GM21786 (cell line): ENCODE measurements around the gene EIPR1.

Source experiments
- ATAC-seq: cut with Tn5 transposase; IDR thresholded peaks from one replicate; pipeline ENCODE4 v1.9.1; 2021; ENCODE audit not compliant: unreplicated experiment

The EIPR1 gene

GRCh38 chr2:3163401-3163800 lies 214.2 kb downstream of the EIPR1 start:
- no peak for ATAC-seq

DNA sequence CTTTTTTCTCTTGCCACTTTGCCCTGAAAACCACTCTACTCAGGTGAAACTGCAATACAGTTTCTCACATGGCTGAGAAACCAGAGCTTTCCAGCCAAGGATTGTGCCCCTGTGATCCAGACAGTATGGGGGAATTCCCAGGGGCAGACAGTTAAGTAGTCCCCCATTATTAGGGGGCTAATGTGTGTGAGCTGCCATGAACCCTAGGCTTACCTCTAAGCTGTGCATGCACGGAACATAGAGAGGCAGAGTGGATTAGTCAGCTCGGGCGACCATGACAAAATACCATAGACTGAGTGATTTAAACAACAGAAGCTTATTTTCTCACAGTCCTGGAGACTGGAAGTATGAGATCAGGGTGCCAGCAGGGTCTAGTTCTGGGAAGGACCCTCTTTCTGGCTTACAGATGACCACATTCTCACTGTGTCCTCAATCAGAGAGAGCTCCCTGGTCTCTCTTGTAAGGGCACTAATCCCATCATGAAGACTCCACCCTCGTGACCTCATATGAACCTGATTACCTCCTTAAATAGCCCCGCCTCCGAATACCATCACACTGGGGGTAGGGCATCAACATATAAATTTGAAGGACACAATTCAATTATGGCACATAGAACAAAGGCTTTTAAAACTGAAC lies 215.1 kb downstream of the EIPR1 start:
- ATAC-seq = no peak

DNA sequence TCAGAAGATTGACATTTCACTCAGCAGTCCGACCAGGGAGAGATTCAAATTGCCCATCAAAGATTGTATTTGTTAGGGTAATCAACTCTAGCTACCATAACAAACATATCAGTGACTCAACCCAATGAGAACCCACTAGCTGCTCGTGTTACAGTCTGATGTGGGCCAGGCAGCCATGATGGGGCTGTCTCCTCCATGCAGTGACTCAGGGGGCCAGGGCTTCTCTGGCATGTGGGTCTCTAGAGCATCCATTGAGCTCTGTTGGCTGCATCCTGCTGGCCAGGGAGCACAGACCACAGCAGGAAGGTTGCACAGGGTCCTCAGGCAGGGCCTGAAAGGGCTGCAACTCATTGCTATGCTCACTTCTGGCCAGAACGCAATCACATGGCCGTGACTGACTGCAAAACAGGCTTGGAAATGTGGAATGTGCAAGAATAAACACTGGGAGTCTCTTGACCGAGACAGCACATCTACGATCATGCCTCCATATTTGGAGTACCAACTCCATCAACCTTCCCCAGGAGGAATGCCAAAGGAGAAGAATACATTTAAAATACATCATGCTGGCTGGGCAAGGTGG lies 216.8 kb downstream of the EIPR1 start:
- ATAC-seq = no peak

DNA sequence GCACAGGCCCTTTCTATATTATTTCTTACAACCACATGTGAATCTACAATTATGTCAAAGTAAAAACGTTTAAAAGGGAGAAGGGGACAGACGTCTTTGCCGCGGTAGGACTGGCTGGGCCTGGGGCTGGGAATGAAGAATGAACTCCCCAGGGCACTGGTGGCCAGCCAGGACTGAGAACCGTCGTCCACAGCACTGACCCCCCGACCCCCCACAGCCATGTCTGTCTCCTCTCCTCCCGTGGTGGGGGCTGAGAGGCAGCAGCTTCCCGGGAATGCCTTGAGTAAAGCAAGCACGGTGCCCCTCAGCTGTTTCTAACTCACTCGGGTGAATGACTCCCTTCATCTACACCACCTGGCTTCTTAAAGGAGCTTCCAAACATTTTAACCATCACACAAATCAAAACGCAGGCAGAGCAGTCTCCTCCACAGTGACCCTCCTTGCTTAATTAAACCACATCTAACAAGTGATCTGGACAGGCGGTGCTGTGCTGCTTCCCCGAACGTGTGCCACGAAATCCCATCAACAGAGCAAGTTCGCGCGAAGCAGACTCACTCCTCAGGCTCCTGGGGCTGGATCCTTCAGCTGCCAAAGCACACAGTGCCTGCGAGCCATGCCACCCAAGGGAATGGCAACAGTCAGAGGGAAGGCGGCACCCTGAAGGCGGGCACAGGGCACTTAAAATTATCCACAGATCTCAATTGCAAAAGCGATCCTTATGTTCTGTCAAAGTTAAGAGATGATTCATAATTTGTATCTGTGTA lies 217.7 kb downstream of the EIPR1 start:
- ATAC-seq = no peak

DNA sequence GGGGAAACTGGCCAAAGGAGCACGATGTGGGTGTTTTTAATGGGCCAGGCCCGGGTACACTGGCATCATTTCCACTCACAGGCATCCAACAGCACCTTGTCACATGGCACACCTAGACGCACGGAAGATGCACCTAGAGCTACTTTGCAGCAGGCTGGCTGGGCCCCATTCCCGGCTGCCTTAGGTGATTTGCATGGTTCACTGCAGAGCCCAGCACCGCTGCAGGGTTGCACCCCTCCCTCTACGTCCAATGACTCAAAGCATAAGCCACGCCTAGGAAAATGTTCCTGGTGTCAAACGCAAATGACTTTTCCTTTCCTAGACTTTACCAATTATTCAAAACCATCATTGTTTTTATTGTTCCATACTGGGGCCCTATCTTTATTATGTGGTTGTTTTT lies 222.9 kb downstream of the EIPR1 start:
- ATAC-seq = no peak

DNA sequence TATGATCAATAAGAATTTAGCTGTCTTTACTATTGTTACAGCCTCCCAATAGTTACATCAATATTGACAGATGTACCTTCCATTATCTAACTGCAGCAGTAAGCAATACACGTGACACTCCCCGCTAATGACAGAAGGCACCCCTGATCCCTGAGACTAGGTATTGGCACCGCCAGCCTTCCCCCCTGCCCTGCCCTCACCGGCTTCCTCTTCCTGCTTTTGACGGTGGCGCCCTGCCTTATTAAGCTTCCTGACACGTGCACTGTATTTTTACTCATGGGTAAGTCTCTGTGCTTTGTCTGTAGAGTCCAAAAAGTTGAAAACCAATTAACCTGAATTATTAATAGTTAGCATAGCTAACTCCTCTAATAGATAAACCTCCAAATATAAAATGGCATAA lies 223.5 kb downstream of the EIPR1 start:
- ATAC-seq = no peak

- ATAC-seq = no peak
Measured at GRCh38 chr2:3151153-3151918, 226.3 kb downstream of the EIPR1 start.

GRCh38 chr2:3149441-3150217 lies 228.0 kb downstream of the EIPR1 start:
- ATAC-seq = no peak

GRCh38 chr2:3148716-3149115 lies 228.9 kb downstream of the EIPR1 start:
- ATAC-seq = no peak

- ATAC-seq = no peak
Measured at GRCh38 chr2:3147651-3148530, 229.7 kb downstream of the EIPR1 start.

DNA sequence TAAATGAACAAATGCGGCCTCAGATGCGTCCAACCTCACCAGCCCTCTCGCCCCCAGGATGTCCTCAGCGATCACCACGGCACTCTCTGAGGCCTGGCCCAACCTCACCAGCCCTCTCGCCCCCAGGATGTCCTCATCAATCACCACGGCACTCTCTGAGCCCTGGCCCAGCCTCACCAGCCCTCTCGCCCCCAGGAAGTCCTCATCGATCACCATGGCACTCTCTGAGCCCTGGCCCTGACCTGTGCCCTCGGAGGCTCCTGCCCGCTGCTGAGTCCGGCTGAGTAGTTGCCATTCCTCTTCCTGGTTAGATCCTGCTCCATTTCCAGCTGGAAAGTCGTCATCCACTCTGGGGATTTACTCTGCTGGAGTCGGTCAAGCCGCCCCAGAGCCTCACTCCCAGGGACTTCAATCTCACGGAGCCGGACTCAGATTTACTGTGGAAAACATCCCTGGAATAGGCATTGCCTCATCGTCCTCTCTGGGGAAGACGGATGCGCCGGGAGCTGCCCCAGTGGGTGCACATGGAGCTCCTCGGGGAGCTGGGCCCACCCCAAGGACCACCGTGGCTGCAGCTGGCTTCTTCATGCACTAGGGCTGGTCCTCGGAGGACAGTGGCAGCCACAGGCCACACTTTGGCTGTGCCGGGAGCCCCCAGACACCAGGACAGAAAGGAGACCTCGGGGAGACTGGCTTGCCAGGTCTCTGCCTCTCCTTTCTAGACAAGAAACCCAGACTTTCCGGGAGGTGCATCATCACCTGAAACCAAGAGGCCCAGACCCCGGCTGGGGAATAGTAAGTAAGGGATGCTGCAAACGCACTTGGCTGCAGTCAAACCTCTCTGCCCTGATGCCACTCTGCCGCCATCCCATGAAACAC lies 230.6 kb downstream of the EIPR1 start:
- no peak for ATAC-seq

DNA sequence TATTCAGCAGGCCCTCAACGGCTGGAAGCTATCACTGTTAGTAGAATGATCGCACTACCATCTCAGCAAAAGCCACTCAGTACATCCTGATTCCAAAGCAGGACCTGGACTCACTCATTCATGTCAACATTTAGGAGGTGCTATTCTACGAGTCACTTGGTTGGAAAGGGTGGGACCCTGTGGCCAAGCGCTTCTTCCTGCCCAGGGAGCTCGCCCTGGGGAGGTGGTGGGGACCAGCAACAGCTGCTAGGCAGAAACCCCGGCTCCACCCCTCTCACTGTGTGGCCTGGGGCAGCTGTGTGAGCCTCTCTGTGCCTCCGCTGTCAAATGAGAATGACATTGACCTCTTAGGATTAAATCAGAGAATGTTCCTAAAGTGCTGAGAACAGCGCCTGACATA lies 231.4 kb downstream of the EIPR1 start:
- ATAC-seq = no peak

- ATAC-seq = no peak
Measured at GRCh38 chr2:3145471-3146021, 232.1 kb downstream of the EIPR1 start.

DNA sequence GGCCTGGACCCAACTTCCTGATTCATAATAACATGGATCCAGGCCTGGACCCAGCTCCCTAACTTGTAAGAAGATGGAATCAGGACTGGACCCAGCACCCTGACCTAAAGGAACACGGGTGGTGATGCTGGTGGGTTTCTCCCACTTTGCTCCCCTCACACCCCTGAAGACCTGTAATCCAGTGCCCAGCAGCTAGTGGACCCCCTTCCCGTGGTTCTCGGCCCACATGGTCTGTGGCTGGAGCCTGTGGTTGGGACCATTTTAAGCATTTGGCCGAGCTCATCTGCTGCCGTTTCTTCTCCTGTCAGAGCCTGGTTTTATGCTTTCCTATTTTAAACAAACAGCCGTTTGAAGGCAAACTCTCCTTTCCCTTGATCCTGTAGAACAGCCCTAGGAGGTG lies 232.8 kb downstream of the EIPR1 start:
- no peak for ATAC-seq

GRCh38 chr2:3143602-3144001 lies 234.0 kb downstream of the EIPR1 start:
- no peak for ATAC-seq

DNA sequence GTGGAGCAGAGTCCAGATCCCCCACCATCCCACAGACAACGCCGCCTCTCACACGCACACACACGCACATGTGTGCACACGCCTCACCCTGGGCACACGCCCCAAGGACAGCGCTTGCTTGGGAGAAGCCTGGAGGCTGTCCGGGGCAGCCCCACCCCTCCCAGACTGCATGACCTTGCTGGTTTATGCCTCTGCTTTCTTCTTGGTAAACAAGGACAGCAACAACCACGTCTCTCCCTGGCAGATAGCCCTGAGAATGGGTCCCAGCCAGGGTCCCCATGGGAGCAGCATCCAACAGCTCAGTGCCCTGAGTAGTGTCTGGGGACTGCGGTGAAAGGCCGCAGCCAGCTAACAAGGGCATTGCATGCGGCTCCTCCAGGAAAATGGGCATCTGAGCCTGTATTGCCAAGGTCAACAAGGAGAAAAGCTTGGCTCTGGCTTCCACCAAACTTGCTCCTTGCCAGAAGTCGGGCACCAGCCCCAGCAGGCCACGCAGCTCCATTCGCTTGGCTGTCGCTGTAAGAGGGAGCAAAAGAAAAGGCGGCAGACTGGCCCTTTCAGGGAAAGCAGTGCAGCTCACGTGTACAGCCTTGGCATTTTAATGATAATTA lies 234.6 kb downstream of the EIPR1 start:
- no peak for ATAC-seq

- ATAC-seq = peak; percentile 63
Measured at GRCh38 chr2:3142210-3142609, 235.4 kb downstream of the EIPR1 start.

DNA sequence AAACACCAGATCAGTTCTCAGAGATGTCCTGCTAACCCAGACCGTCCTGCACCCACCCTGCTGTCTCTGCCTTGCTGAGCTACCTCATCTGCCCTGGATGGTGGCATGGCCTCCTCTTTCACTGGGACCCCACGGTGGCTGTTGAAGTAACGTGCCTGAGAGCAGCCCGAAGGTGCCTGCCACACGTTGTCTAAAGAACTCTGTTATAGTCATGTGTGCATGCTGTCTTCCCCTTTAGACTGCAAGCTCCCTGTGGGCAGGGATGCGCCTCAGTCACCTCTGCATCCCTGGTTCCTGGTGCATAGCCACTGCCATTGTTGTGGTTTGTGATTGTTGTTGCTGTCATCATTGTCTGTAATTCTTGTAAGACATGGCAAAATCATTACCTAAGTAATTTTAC lies 235.9 kb downstream of the EIPR1 start:
- ATAC-seq = no peak
